B cell (primary cell): Measurements from ENCODE around the gene PCBP2. TPM values are rescaled to one million over a fixed set of nuclear protein-coding genes. Genes with fewer than 3 reads are reported as not detected.

Source experiments
- ATAC-seq: fragments of 200-7000 bp; cut with Tn5 transposase; one replicate; pipeline ENCODE4 v1.10.0; 2021; ENCODE audit warnings: low read depth, mild to moderate bottlenecking, moderate number of reproducible peaks, moderate library complexity
- CTCF ChIA-PET: fragments of 350-600 bp; sonication (Branson Sonifier 250); formaldehyde crosslinking; loops from one replicate; lab custom pipeline; 2021; ENCODE audit warnings: antibody characterized with exemption, inconsistent platforms; lab: Charles Lee
- POLR2A ChIA-PET: fragments of 350-600 bp; sonication (Branson Sonifier 250); formaldehyde crosslinking; loops from one replicate; lab custom pipeline; 2021; ENCODE audit warnings: antibody characterized with exemption; lab: Charles Lee
- DNase-seq: peaks from one replicate; pipeline ENCODE4 v3.0.0; 2013
- H2AFZ ChIP-seq: 2 replicates; pipeline ENCODE4 v1.6.1; 2012; ENCODE audit warnings: mild to moderate bottlenecking, low read depth, low read length; ENCODE audit not compliant: insufficient read depth, poor library complexity, severe bottlenecking
- H3K27ac ChIP-seq, 2 donors: 1 replicate in 1 of 2; 2 replicates in 1 of 2; pipeline ENCODE4 v1.5.1; 2012 to 2013; ENCODE audit warnings: low read length in 2 of 2, mild to moderate bottlenecking in 2 of 2, moderate library complexity in 1 of 2
- H3K27me3 ChIP-seq, 4 experiments: fragments of 200-600 bp in 1 of 4; sonication (generic) in 1 of 4; replicated peaks in 1 of 4; 1 replicate in 2 of 4; 2 replicates in 2 of 4; pipeline versions ENCODE4 v1.6.1 to v1.7.0; 2013 to 2016; ENCODE audit warnings: low read length in 3 of 4, mild to moderate bottlenecking in 2 of 4, mixed read lengths in 1 of 4, moderate library complexity in 1 of 4; ENCODE audit not compliant: insufficient read depth in 4 of 4, control insufficient read depth in 3 of 4; ENCODE audit errors: control extremely low read depth in 1 of 4
- H3K36me3 ChIP-seq, 2 experiments: replicated peaks in 1 of 2; 1 replicate in 1 of 2; 2 replicates in 1 of 2; pipeline versions ENCODE4 v1.6.1 to v1.7.1; 2013; ENCODE audit warnings: low read length in 1 of 2; ENCODE audit not compliant: insufficient read depth in 2 of 2, control insufficient read depth in 1 of 2; ENCODE audit errors: control extremely low read depth in 1 of 2, extremely low read depth in 1 of 2
- H3K4me1 ChIP-seq, 2 donors: fragments of 200-600 bp in 1 of 2; sonication (generic) in 1 of 2; 1 replicate in 1 of 2; 2 replicates in 1 of 2; pipeline versions ENCODE4 v1.5.1 to v1.6.1; 2013 to 2017; ENCODE audit warnings: low read length in 2 of 2; ENCODE audit not compliant: control insufficient read depth in 2 of 2, insufficient read depth in 2 of 2
- H3K4me2 ChIP-seq: replicated peaks from 2 replicates; pipeline ENCODE3; 2012; ENCODE audit warnings: mild to moderate bottlenecking, low read depth, low read length; ENCODE audit not compliant: poor library complexity, severe bottlenecking
- H3K4me3 ChIP-seq, 5 experiments: fragments of 200-600 bp in 1 of 5; sonication (generic) in 1 of 5; 1 replicate in 3 of 5; 2 replicates in 2 of 5; pipeline versions ENCODE4 v1.5.1 to v1.7.0; 2011 to 2016; ENCODE audit warnings: low read length in 4 of 5, mild to moderate bottlenecking in 4 of 5, low read depth in 2 of 5, control low read depth in 1 of 5, moderate library complexity in 1 of 5; ENCODE audit not compliant: insufficient read depth in 1 of 5; ENCODE audit errors: control extremely low read depth in 1 of 5, extremely low read depth in 1 of 5
- H3K79me2 ChIP-seq: fragments of 200-600 bp; sonication (generic); one replicate; pipeline ENCODE4 v1.6.0; 2016; ENCODE audit warnings: low read length; ENCODE audit not compliant: control insufficient read depth, insufficient read depth
- H3K9ac ChIP-seq: fragments of 200-600 bp; sonication (generic); 2 replicates; pipeline ENCODE4 v1.6.1; 2017; ENCODE audit warnings: mild to moderate bottlenecking, low read length, moderate library complexity
- H3K9me3 ChIP-seq, 3 donors: one replicate each; pipeline versions ENCODE4 v1.6.1 to v1.7.1; 2013; ENCODE audit warnings: low read length in 2 of 3; ENCODE audit not compliant: control insufficient read depth in 2 of 3, insufficient read depth in 1 of 3; ENCODE audit errors: control extremely low read depth in 1 of 3
- H4K20me1 ChIP-seq: 2 replicates; pipeline ENCODE4 v1.6.0; 2012; ENCODE audit warnings: mild to moderate bottlenecking, low read length; ENCODE audit not compliant: insufficient read depth, control insufficient read depth, poor library complexity, severe bottlenecking
- H3K27ac Mint-ChIP-seq: one replicate; pipeline ENCODE4 v1.8.0; 2021; ENCODE audit warnings: mixed read lengths
- H3K27me3 Mint-ChIP-seq: one replicate; pipeline ENCODE4 v1.8.0; 2021; ENCODE audit warnings: mixed read lengths
- H3K4me1 Mint-ChIP-seq: one replicate; pipeline ENCODE4 v1.8.0; 2021; ENCODE audit warnings: mixed read lengths
- H3K4me3 Mint-ChIP-seq: one replicate; pipeline ENCODE4 v1.8.0; 2021; ENCODE audit warnings: mixed read lengths
- H3K9me3 Mint-ChIP-seq: one replicate; pipeline ENCODE4 v1.8.0; 2022; ENCODE audit warnings: mixed read lengths; ENCODE audit not compliant: insufficient read depth
- CTCF ChIP-seq: fragments of 200-600 bp; IDR thresholded peaks from one replicate; pipeline ENCODE4 v1.8.0; 2022; ENCODE audit warnings: antibody characterized with exemption, mild to moderate bottlenecking
- EZH2 ChIP-seq: IDR thresholded peaks from 2 replicates; pipeline ENCODE4 v1.6.1; 2012; ENCODE audit warnings: borderline replicate concordance, low read depth, mild to moderate bottlenecking, moderate library complexity, low read length; ENCODE audit not compliant: insufficient read depth, poor library complexity, severe bottlenecking
- WGBS: methylation state at CpG from one replicate; pipeline ENCODE4 v1.1.5; 2013; ENCODE audit warnings: missing lambda C conversion rate; ENCODE audit not compliant: insufficient coverage; 5-methylcytosine and 5-hydroxymethylcytosine counted together
- intact Hi-C: fragments of 100-400 bp; cut with micrococcal nuclease; formaldehyde crosslinking; loops from one replicate; pipeline ENCODE4 v1.10.0; 2022
- polyA plus RNA-seq: library from polyadenylated mRNA; depleted of rRNA; stranded (reverse); fragments of >200 nt; gene quantifications from 2 replicates; pipeline ENCODE4 v1.2.3, GENCODE V29; 2012
- total RNA-seq, 2 donors: library from RNA; stranded (reverse); fragments of 120-200 nt in 1 of 2; gene quantifications; 1 replicate in 1 of 2; 2 replicates in 1 of 2; pipeline versions ENCODE4 v1.2.3 to v1.2.4, GENCODE V29; 2013 to 2022

Gene PCBP2
- total and polyA plus RNA-seq, 2 donors (not counting 1 experiment from before 2014, with no cell fraction given) = 492 to 944 TPM

DNA sequence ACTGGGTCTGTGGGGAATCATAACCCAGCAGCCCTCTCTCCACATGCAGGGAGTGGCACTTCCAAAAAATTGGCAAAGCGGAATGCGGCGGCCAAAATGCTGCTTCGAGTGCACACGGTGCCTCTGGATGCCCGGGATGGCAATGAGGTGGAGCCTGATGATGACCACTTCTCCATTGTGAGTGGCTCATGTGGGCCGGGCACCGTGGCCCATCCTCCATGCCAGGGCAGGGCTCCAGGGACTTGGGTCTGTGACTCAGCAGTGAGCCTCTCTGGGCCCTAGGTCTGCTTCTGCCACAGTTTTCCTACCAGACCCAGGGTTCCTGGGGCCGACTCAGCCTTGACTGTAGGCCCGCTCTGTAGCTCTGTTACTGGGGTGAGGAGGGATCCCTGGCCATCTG lies 53.2 kb downstream of the PCBP2 start:
- H3K4me1 ChIP-seq = peaks cover 17 to 21% of the 10 kb centered on the region in 2 donors
- Mint-ChIP-seq H3K27ac (no peak overlapping the region), H3K27me3 (no peaks in the 10 kb centered on the region), H3K4me3 (no peak overlapping the region), H3K4me1 (peaks cover 28% of the 10 kb centered on the region), H3K9me3 (no peaks in the 10 kb centered on the region)
- H2AFZ ChIP-seq = no peak overlapping the region
- H3K36me3 ChIP-seq = peaks cover 0 to 29% of the 10 kb centered on the region in 2 experiments
- no peak overlapping the region for H3K27ac ChIP-seq
- H3K4me2 ChIP-seq = no peak overlapping the region
- H4K20me1 ChIP-seq = no peaks in the 10 kb centered on the region
- POLR2A ChIA-PET = interaction anchor here (1.8 kb wide), 1 partner anchor 55 kb away, joined by 3 read pairs; no protein-coding TSS in a partner anchor
- no peak overlapping the region for H3K9ac ChIP-seq
- peaks cover 0 to 6% (median 0%) of the 10 kb centered on the region in 3 donors for H3K9me3 ChIP-seq
- no peak for ATAC-seq
- 87% methylated on average over 10 of the region's 10 CpGs for WGBS
- DNase-seq = no peak
- H3K79me2 ChIP-seq = peaks cover 21% of the 10 kb centered on the region
- TF ChIP-seq CTCF (no peak), EZH2 (no peak)
- intact Hi-C loops = loop anchor here (5.0 kb wide), 1 partner anchor 33 kb away; no protein-coding TSS in a partner anchor
- no peak overlapping the region for H3K4me3 ChIP-seq
- no peaks in the 10 kb centered on the region for H3K27me3 ChIP-seq
- CTCF ChIA-PET = interaction anchor here (1.0 to 1.6 kb wide), 2 partner anchors 31 to 178 kb away, joined by 3 to 4 read pairs; no protein-coding TSS in a partner anchor
